Fibroblast of lung (primary cell): ENCODE measurements around the gene UGDH. TPM values are rescaled to one million over a fixed set of nuclear protein-coding genes. Genes with fewer than 3 reads are reported as not detected.

Experiments
- DNase-seq, 2 donors: peaks; one replicate each; pipeline versions ENCODE4 v3.0.0 to v3.0.0-alpha.2; 2010; ENCODE audit warnings: low read depth in 2 of 2
- H2AFZ ChIP-seq: 2 replicates; pipeline ENCODE4 v1.5.1; 2012; ENCODE audit warnings: low read length, control low read depth, inconsistent platforms
- H3K27ac ChIP-seq: 2 replicates; pipeline ENCODE4 v1.5.1; 2011; ENCODE audit warnings: low read length, control low read depth; ENCODE audit not compliant: insufficient read depth
- H3K27me3 ChIP-seq: 2 replicates; pipeline ENCODE4 v1.5.1; 2011; ENCODE audit warnings: mild to moderate bottlenecking, low read length; ENCODE audit not compliant: control insufficient read depth, insufficient read depth
- H3K36me3 ChIP-seq: 2 replicates; pipeline ENCODE4 v1.5.1; 2011; ENCODE audit warnings: low read length; ENCODE audit not compliant: control insufficient read depth, insufficient read depth
- H3K4me1 ChIP-seq: 2 replicates; pipeline ENCODE4 v1.5.1; 2011; ENCODE audit warnings: low read length; ENCODE audit not compliant: control insufficient read depth, insufficient read depth; ENCODE audit errors: extremely low read depth
- H3K4me2 ChIP-seq: 2 replicates; pipeline ENCODE4 v1.5.1; 2011; ENCODE audit warnings: low read length, control low read depth; ENCODE audit not compliant: insufficient read depth; ENCODE audit errors: extremely low read depth
- H3K4me3 ChIP-seq, 4 experiments: fragments of 200-600 bp in 1 of 4; sonication (generic) in 1 of 4; replicated peaks in 1 of 4; 2 replicates each; pipeline ENCODE4 v1.5.1; 2011 to 2016; ENCODE audit warnings: low read length in 4 of 4, low read depth in 3 of 4, mild to moderate bottlenecking in 3 of 4, control low read depth in 2 of 4, inconsistent platforms in 1 of 4, mixed read lengths in 1 of 4; ENCODE audit not compliant: insufficient read depth in 1 of 4; ENCODE audit errors: control extremely low read depth in 1 of 4
- H3K79me2 ChIP-seq: 2 replicates; pipeline ENCODE4 v1.5.1; 2012; ENCODE audit warnings: mild to moderate bottlenecking, low read length, inconsistent platforms; ENCODE audit not compliant: control insufficient read depth, insufficient read depth
- H3K9ac ChIP-seq: 2 replicates; pipeline ENCODE4 v1.5.1; 2011; ENCODE audit warnings: mild to moderate bottlenecking, low read length, control low read depth; ENCODE audit not compliant: insufficient read depth
- H3K9me3 ChIP-seq: 2 replicates; pipeline ENCODE4 v1.5.1; 2012; ENCODE audit warnings: low read depth, low read length; ENCODE audit not compliant: control insufficient read depth, insufficient read depth
- H4K20me1 ChIP-seq: 2 replicates; pipeline ENCODE4 v1.5.1; 2011; ENCODE audit warnings: low read length; ENCODE audit not compliant: control insufficient read depth, insufficient read depth; ENCODE audit errors: extremely low read depth
- CTCF ChIP-seq, 2 donors: IDR thresholded peaks in 1 of 2; conservative IDR thresholded peaks in 1 of 2; 1 replicate in 1 of 2; 2 replicates in 1 of 2; pipeline ENCODE4 v1.5.1; 2011 to 2012; ENCODE audit warnings: low read length in 2 of 2, control low read depth in 1 of 2, inconsistent platforms in 1 of 2, low read depth in 1 of 2, mild to moderate bottlenecking in 1 of 2
- EZH2 ChIP-seq: IDR thresholded peaks from 2 replicates; pipeline ENCODE4 v1.5.1; 2012; ENCODE audit warnings: low read length, control low read depth, mild to moderate bottlenecking; ENCODE audit errors: missing control alignments
- polyA plus RNA-seq, 2 donors: library from polyadenylated mRNA; depleted of rRNA in 1 of 2; stranded (reverse) in 1 of 2; unstranded in 1 of 2; fragments of >200 nt; gene quantifications; 2 replicates each; pipeline ENCODE4 v1.2.1, GENCODE V29; 2011 to 2012; ENCODE audit warnings: missing spikeins in 1 of 2
- total RNA-seq: library from RNA; depleted of rRNA; stranded (reverse); fragments of >200 nt; gene quantifications from 2 replicates; pipeline ENCODE4 v1.2.1, GENCODE V29; 2014

The UGDH gene
- total and polyA plus RNA-seq, 2 donors (not counting 1 experiment from before 2014, with no cell fraction given): 85.9 to 182 TPM

DNA sequence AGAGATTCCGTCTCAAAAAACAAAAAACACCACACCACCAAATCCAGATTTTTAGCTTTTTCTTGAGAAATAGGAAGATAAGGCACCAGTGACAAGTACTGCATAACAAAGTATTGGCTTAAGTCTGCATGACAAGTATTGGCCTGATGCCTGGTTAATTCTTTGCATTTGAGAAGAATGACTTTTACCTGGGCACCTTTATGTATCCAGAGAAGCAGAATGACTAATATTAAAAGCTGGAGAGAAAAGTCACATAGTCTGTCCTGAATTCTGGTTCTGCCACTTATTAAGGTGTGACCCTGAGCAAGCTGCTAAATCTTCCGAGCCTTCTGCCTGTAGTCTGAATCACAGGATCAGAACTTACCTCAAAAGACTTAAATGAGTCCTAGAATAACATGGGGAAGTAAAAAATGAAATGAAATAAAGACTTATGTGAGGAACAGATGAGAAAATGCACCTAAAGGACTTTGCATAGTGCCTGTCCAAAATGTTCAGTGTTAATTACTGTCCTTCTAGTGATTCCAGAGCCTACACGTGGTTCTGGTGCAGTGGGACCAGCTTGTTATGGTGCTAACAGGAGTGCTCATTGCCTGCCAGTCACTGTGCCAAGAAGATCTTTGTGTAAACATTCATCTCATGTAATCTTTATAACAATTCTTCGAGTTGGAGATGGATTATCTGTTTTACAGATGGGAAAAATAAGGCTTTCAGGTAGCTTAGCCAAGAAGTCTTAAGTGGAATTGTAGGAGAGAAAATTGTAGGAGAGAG, 31.6 kb downstream of the UGDH start:
- Histone ChIP-seq H3K9ac (no peak overlapping the region), H3K4me3 (no peak overlapping the region), H3K9me3 (no peaks in the 10 kb centered on the region), H3K27me3 (no peaks in the 10 kb centered on the region), H2AFZ (no peak overlapping the region), H3K79me2 (no peaks in the 10 kb centered on the region), H3K4me1 (no peaks in the 10 kb centered on the region), H3K4me2 (no peak overlapping the region), H3K27ac (no peak overlapping the region), H4K20me1 (no peaks in the 10 kb centered on the region), H3K36me3 (peaks cover 1% of the 10 kb centered on the region)
- DNase-seq: peak in 1 of 2 donors; percentile 23
- TF ChIP-seq CTCF (conservative IDR thresholded peaks at IDR 0.05 in 1 of 2, IDR thresholded peaks at IDR 0.05 in 1 of 2; ENCODE audit: low read depth in 1 of 2, low read length in 2 of 2) (no peak), EZH2 (no peak)

DNA sequence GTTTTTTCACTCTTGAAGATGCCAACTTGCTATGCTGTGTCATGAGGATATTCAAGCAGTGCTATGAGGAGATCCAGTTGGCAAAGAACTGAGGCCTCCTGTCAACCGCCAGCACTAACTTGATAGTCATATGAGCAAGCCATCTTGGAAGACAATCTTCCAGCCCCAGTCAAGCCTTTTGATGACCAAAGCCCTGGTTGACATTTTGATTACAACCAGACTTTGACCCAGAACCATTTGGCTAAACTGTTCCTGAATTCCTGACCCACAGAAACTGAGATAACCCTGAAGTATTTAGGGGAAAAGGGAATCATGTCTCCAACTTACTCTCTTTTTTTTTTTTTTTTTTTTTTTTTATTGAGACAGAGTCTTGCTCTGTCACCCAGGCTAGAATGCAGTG, 32.9 kb downstream of the UGDH start:
- H3K9me3 ChIP-seq: no peaks in the 10 kb centered on the region
- no peaks in the 10 kb centered on the region for H3K27me3 ChIP-seq
- TF ChIP-seq CTCF (conservative IDR thresholded peaks at IDR 0.05 in 1 of 2, IDR thresholded peaks at IDR 0.05 in 1 of 2; ENCODE audit: low read depth in 1 of 2, low read length in 2 of 2) (no peak), EZH2 (no peak)
- H3K27ac ChIP-seq: no peak overlapping the region
- H3K9ac ChIP-seq: no peak overlapping the region
- H2AFZ ChIP-seq: no peak overlapping the region
- no peaks in the 10 kb centered on the region for H3K36me3 ChIP-seq
- H3K79me2 ChIP-seq: no peaks in the 10 kb centered on the region
- no peak overlapping the region for H3K4me2 ChIP-seq
- DNase-seq: no peak
- no peaks in the 10 kb centered on the region for H3K4me1 ChIP-seq
- H3K4me3 ChIP-seq: no peak overlapping the region
- H4K20me1 ChIP-seq: no peaks in the 10 kb centered on the region

DNA sequence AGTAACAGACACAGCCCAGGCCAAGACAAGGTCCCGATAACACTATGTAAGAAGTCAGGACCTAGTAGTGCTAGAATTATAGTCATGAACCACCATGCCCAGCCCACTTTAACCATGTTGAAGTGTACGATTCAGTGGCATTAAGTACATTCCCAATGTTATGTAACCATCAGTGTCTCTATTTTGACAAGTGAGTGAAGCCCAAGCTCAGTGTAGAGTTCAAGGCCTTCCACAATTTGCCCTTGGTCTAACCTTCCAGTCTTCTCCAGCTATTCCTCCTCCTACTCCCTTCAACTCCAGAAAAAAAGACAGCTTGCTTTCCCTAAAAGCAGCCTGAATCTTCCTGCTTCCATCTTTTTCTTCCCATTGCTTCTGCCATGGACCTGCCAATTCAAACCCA, 36.9 kb downstream of the UGDH start:
- no peak for TF ChIP-seq EZH2
- no peak for TF ChIP-seq CTCF (conservative IDR thresholded peaks at IDR 0.05 in 1 of 2, IDR thresholded peaks at IDR 0.05 in 1 of 2; ENCODE audit: low read depth in 1 of 2, low read length in 2 of 2)
- H3K4me2 ChIP-seq: no peak overlapping the region

More for the DNA sequence above, 36.9 kb downstream of the UGDH start:
- H3K4me1 ChIP-seq: no peaks in the 10 kb centered on the region
- H3K27me3 ChIP-seq: no peaks in the 10 kb centered on the region
- H3K27ac ChIP-seq: no peak overlapping the region
- H3K4me3 ChIP-seq: no peak overlapping the region
- H3K79me2 ChIP-seq: no peaks in the 10 kb centered on the region
- H4K20me1 ChIP-seq: no peaks in the 10 kb centered on the region
- no peaks in the 10 kb centered on the region for H3K9me3 ChIP-seq
- H3K36me3 ChIP-seq: no peaks in the 10 kb centered on the region
- no peak for DNase-seq
- H3K9ac ChIP-seq: no peak overlapping the region
- no peak overlapping the region for H2AFZ ChIP-seq
